Nephron progenitor cell (in vitro differentiated cells): ENCODE results near the gene NKAP.
A peak's percentile ranks its signal among the peaks of the same experiment; 100 is the strongest.
"Not testable (repeated sequence)": the region's sequence is repeated elsewhere in the genome, so short reads cannot be mapped to it uniquely, and the experiment has no call there.

Source experiments
- DNase-seq: peaks from one replicate; pipeline ENCODE4 v3.0.0; 2021
- H3K27ac Mint-ChIP-seq: 2 replicates; pipeline ENCODE4 v1.8.0; 2021; ENCODE audit warnings: mild to moderate bottlenecking, moderate library complexity, mixed read lengths
- H3K27me3 Mint-ChIP-seq: 2 replicates; pipeline ENCODE4 v1.8.0; 2021; ENCODE audit warnings: mild to moderate bottlenecking, low read depth, mixed read lengths; ENCODE audit not compliant: poor library complexity
- H3K36me3 Mint-ChIP-seq: 2 replicates; pipeline ENCODE4 v1.8.0; 2021; ENCODE audit warnings: low read depth, mixed read lengths
- H3K4me1 Mint-ChIP-seq: 2 replicates; pipeline ENCODE4 v1.8.0; 2021; ENCODE audit warnings: mixed read lengths
- H3K4me3 Mint-ChIP-seq: 2 replicates; pipeline ENCODE4 v1.8.0; 2021; ENCODE audit warnings: mild to moderate bottlenecking, moderate library complexity, mixed read lengths
- H3K9me3 Mint-ChIP-seq: 2 replicates; pipeline ENCODE4 v1.8.0; 2021; ENCODE audit warnings: mild to moderate bottlenecking, moderate library complexity, mixed read lengths
- CTCF ChIP-seq: fragments of 200-600 bp; sonication (generic); IDR thresholded peaks from 2 replicates; pipeline ENCODE4 v1.5.0; 2021; ENCODE audit warnings: antibody characterized with exemption

NKAP gene

GRCh38 chrX:119970574-119970973 is 27.0 kb upstream of the NKAP start:
- peaks cover 4% of the 10 kb centered on the region for H3K27me3 Mint-ChIP-seq
- H3K9me3 Mint-ChIP-seq = peaks cover 27% of the 10 kb centered on the region
- no peaks in the 10 kb centered on the region for H3K4me1 Mint-ChIP-seq
- H3K27ac Mint-ChIP-seq = no peak overlapping the region
- no peak for TF ChIP-seq CTCF
- no peaks in the 10 kb centered on the region for H3K36me3 Mint-ChIP-seq
- DNase-seq = no peak
- H3K4me3 Mint-ChIP-seq = no peak overlapping the region

- H3K4me3 Mint-ChIP-seq, DNase-seq, H3K27ac Mint-ChIP-seq, H3K27me3 Mint-ChIP-seq, H3K4me1 Mint-ChIP-seq, H3K36me3 Mint-ChIP-seq: not testable (repeated sequence)
- peaks cover 47% of the 10 kb centered on the region for H3K9me3 Mint-ChIP-seq
Measured at GRCh38 chrX:119966837-119967236, 23.3 kb upstream of the NKAP start.

DNA sequence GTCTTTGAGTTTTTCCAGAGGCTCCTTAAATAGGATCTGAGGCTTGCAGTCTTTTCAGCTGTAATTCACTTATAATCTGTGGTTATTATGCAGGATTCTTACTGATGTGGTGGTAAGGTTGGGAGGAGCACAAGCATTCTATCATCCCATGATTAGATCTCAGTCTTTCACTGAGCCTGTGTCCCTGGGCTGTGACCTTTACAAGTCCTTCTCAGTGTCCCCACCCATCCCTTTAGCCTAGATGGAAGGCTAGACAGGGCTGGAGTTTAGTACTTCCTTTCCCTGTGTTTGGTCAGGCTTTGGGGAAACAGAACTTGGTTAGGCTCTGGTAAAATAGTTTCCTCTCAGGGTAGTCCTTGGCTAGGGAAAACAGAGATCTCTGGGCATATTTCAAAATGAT is 17.1 kb upstream of the NKAP start:
- Mint-ChIP-seq H3K9me3 (peaks cover 79% of the 10 kb centered on the region), H3K27ac (no peak overlapping the region), H3K36me3 (no peaks in the 10 kb centered on the region), H3K4me3 (no peak overlapping the region), H3K4me1 (no peaks in the 10 kb centered on the region), H3K27me3 (peaks cover 23% of the 10 kb centered on the region)
- no peak for TF ChIP-seq CTCF
- DNase-seq = no peak

DNA sequence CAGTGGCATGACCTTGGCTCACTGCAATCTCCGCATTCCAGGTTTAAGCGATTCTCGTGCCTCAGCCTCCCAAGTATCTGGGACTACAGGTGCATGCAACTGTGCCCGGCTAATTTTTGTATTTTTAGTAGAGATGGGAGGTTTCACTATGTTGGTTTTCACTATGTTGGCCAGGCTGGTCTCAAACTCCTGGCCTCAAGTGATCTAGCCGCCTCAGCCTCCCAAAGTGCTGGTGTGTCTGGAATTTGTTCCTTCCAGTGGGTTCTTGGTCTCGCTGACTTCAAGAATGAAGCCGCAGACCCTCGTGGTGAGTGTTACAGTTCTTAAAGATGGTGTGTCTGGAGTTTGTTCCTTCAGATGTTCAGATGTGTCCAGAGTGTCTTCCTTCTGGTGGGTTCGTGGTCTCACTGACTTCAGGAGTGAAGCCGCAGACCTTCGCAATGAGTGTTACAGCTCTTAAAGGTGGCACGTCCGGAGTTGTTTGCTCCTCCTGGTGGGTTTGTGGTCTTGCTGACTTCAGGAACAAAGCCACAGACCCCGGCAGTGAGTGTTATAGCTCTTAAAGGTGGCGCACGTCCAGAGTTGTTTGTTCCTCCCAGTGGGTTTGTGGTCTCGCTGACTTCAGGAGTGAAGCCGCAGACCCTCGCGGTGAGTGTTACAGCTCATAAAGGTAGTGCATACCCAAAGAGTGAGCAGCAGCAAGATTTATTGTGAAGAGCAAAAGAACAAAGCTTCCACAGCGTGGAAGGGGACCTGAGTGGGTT is 12.4 kb upstream of the NKAP start:
- not testable (repeated sequence) for H3K27ac Mint-ChIP-seq, H3K4me1 Mint-ChIP-seq, H3K4me3 Mint-ChIP-seq, DNase-seq, H3K36me3 Mint-ChIP-seq
- Mint-ChIP-seq H3K9me3 (peaks cover 65% of the 10 kb centered on the region), H3K27me3 (peaks cover 32% of the 10 kb centered on the region)

DNA sequence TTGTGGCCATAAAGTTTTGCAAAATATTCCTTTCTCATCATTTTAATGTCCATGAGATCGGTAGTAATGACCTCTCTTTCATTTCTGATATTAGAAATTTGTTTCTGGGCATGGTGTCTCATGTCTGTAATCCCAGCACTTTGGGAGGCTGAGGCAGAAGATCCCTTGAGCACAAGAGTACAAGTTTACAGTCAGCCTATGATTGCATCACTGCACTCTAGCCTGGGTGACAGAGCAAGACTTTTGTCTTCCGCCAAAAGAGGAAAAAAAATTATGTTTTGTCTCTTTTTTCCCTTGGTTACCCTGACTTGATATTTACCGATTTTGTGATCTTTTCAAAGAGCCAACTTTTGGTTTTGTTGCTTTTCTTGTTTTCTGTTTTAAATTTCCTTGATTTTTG is 10.8 kb upstream of the NKAP start:
- no peaks in the 10 kb centered on the region for H3K4me1 Mint-ChIP-seq
- no peak overlapping the region for H3K4me3 Mint-ChIP-seq
- H3K36me3 Mint-ChIP-seq = no peaks in the 10 kb centered on the region
- H3K9me3 Mint-ChIP-seq = peaks cover 54% of the 10 kb centered on the region
- H3K27ac Mint-ChIP-seq = no peak overlapping the region
- H3K27me3 Mint-ChIP-seq = peaks cover 29% of the 10 kb centered on the region
- TF ChIP-seq CTCF = no peak
- no peak for DNase-seq

- TF ChIP-seq CTCF = no peak
- no peak for DNase-seq
- Mint-ChIP-seq H3K4me1 (no peaks in the 10 kb centered on the region), H3K4me3 (no peak overlapping the region), H3K27ac (no peak overlapping the region), H3K9me3 (peaks cover 40% of the 10 kb centered on the region), H3K27me3 (peaks cover 15% of the 10 kb centered on the region), H3K36me3 (no peaks in the 10 kb centered on the region)
Measured at GRCh38 chrX:119948381-119948780, 4.8 kb upstream of the NKAP start.

DNA sequence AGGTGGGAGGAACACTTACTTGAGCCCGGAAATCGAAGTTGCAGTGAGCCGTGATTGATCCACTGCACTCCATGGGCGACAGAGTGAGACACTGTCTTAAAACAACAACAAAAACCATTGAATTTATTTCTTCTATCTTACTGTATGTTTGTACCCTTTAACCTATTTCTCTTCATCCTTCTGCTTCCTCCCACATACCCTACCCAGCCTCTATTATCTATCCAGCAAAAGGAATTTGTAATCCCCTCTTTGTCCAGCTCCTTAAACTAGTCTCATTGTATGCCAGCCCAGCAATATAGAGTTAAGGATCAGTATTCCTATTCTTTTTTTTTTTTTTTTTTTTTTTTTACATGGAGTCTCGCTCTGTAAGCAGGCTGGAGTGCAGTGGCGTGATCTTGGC is 1.9 kb upstream of the NKAP start:
- Mint-ChIP-seq H3K27me3 (peaks cover 12% of the 10 kb centered on the region), H3K4me3 (peak overlapping the region; percentile 16)

More for the DNA sequence above, 1.9 kb upstream of the NKAP start:
- Mint-ChIP-seq H3K27ac (no peak overlapping the region), H3K4me1 (peaks cover 16% of the 10 kb centered on the region), H3K9me3 (peaks cover 52% of the 10 kb centered on the region), H3K36me3 (peaks cover 6% of the 10 kb centered on the region)
- no peak for DNase-seq
- no peak for TF ChIP-seq CTCF
